Measurements from ENCODE around the gene PLK2. TPM values are rescaled to one million over a fixed set of nuclear protein-coding genes. Genes with fewer than 3 reads are reported as not detected.

PLK2 gene
- total RNA-seq, 4 donors from 2014 or later, result 75.6 to 329 (median 147) TPM

- H3K4me1 ChIP-seq, result no peaks in the 10 kb centered on the region
- no peak for DNase-seq
- H3K36me3 ChIP-seq, result no peaks in the 10 kb centered on the region
- no peaks in the 10 kb centered on the region for H3K27me3 ChIP-seq
- intact Hi-C loops (cut with DNase I; ENCODE audit: low total_unique reads), result no loop called here
- H3K27ac ChIP-seq, result no peak overlapping the region
- no peak overlapping the region for H3K4me3 ChIP-seq
- H3K9me3 ChIP-seq, result no peaks in the 10 kb centered on the region
- TF ChIP-seq POLR2A (IDR thresholded peaks at IDR 0.05) (no peak), CTCF (IDR thresholded peaks at IDR 0.05) (no peak)
These were observed 43.6 kb upstream of the PLK2 start for GRCh38 chr5:58503390-58504046.

GRCh38 chr5:58501778-58502417, 42.0 kb upstream of the PLK2 start:
- Histone ChIP-seq H3K27me3 (no peaks in the 10 kb centered on the region), H3K4me3 (no peak overlapping the region), H3K27ac (no peak overlapping the region), H3K9me3 (no peaks in the 10 kb centered on the region), H3K4me1 (no peaks in the 10 kb centered on the region), H3K36me3 (no peaks in the 10 kb centered on the region)
- intact Hi-C loops (cut with DNase I; ENCODE audit: low total_unique reads), result no loop called here
- no peak for DNase-seq
- TF ChIP-seq CTCF (IDR thresholded peaks at IDR 0.05) (no peak), POLR2A (IDR thresholded peaks at IDR 0.05) (no peak)

- Histone ChIP-seq H3K4me3 (no peak overlapping the region), H3K4me1 (no peaks in the 10 kb centered on the region), H3K9me3 (no peaks in the 10 kb centered on the region), H3K27me3 (no peaks in the 10 kb centered on the region), H3K27ac (no peak overlapping the region), H3K36me3 (no peaks in the 10 kb centered on the region)
- TF ChIP-seq CTCF (IDR thresholded peaks at IDR 0.05) (no peak), POLR2A (IDR thresholded peaks at IDR 0.05) (no peak)
- intact Hi-C loops (cut with DNase I; ENCODE audit: low total_unique reads), result no loop called here
- no peak for DNase-seq
These were observed 40.1 kb upstream of the PLK2 start for GRCh38 chr5:58499941-58500340.

- Histone ChIP-seq H3K9me3 (no peaks in the 10 kb centered on the region), H3K27me3 (no peaks in the 10 kb centered on the region), H3K27ac (no peak overlapping the region), H3K4me3 (no peak overlapping the region), H3K4me1 (no peaks in the 10 kb centered on the region), H3K36me3 (no peaks in the 10 kb centered on the region)
- DNase-seq, result no peak
- intact Hi-C loops (cut with DNase I; ENCODE audit: low total_unique reads), result no loop called here
- TF ChIP-seq POLR2A (IDR thresholded peaks at IDR 0.05) (no peak), CTCF (IDR thresholded peaks at IDR 0.05) (no peak)
These were observed 39.3 kb upstream of the PLK2 start for GRCh38 chr5:58499231-58499630.

- H3K4me3 ChIP-seq, result no peak overlapping the region
- no peak overlapping the region for H3K27ac ChIP-seq
- intact Hi-C loops (cut with DNase I; ENCODE audit: low total_unique reads), result no loop called here
- no peaks in the 10 kb centered on the region for H3K27me3 ChIP-seq
- H3K9me3 ChIP-seq, result no peaks in the 10 kb centered on the region
- no peaks in the 10 kb centered on the region for H3K36me3 ChIP-seq
- H3K4me1 ChIP-seq, result no peaks in the 10 kb centered on the region
- DNase-seq, result no peak
- TF ChIP-seq POLR2A (IDR thresholded peaks at IDR 0.05) (no peak), CTCF (IDR thresholded peaks at IDR 0.05) (peak; percentile 30 to 63 (median 45))
These were observed 38.6 kb upstream of the PLK2 start for GRCh38 chr5:58498340-58498942.

Measured in uterus (tissue), 4 donors.